ENCODE measurements around the gene CD300LF.

CD300LF gene

GRCh38 chr17:74742978-74743545, 30.3 kb upstream of the CD300LF start:
- Histone ChIP-seq H3K4me3 (ENCODE audit: low read length) (no peak overlapping the region), H3K4me1 (ENCODE audit: insufficient read depth, low read length) (peaks cover 14% of the 10 kb centered on the region), H2AFZ (ENCODE audit: low read depth, low read length) (no peak overlapping the region), H3K9me3 (ENCODE audit: low read length) (no peaks in the 10 kb centered on the region), H3K36me3 (ENCODE audit: insufficient read depth, low read length) (no peaks in the 10 kb centered on the region), H3K27me3 (ENCODE audit: insufficient read depth, low read length) (peaks cover 12% of the 10 kb centered on the region)

GRCh38 chr17:74742153-74742515, 29.4 kb upstream of the CD300LF start:
- peaks cover 21% of the 10 kb centered on the region for H3K27me3 ChIP-seq (ENCODE audit: insufficient read depth, low read length)
- H2AFZ ChIP-seq (ENCODE audit: low read depth, low read length) = no peak overlapping the region
- H3K4me3 ChIP-seq (ENCODE audit: low read length) = no peak overlapping the region
- no peaks in the 10 kb centered on the region for H3K36me3 ChIP-seq (ENCODE audit: insufficient read depth, low read length)
- peaks cover 13% of the 10 kb centered on the region for H3K4me1 ChIP-seq (ENCODE audit: insufficient read depth, low read length)
- H3K9me3 ChIP-seq (ENCODE audit: low read length) = no peaks in the 10 kb centered on the region

GRCh38 chr17:74740641-74741387, 28.1 kb upstream of the CD300LF start:
- Histone ChIP-seq H3K4me1 (ENCODE audit: insufficient read depth, low read length) (peaks cover 7% of the 10 kb centered on the region), H3K27me3 (ENCODE audit: insufficient read depth, low read length) (peaks cover 32% of the 10 kb centered on the region), H3K36me3 (ENCODE audit: insufficient read depth, low read length) (no peaks in the 10 kb centered on the region), H3K4me3 (ENCODE audit: low read length) (no peak overlapping the region), H2AFZ (ENCODE audit: low read depth, low read length) (no peak overlapping the region), H3K9me3 (ENCODE audit: low read length) (no peaks in the 10 kb centered on the region)

GRCh38 chr17:74740173-74740572, 27.4 kb upstream of the CD300LF start:
- Histone ChIP-seq H3K36me3 (ENCODE audit: insufficient read depth, low read length) (no peaks in the 10 kb centered on the region), H3K4me3 (ENCODE audit: low read length) (no peak overlapping the region), H3K27me3 (ENCODE audit: insufficient read depth, low read length) (peaks cover 39% of the 10 kb centered on the region), H2AFZ (ENCODE audit: low read depth, low read length) (no peak overlapping the region), H3K9me3 (ENCODE audit: low read length) (no peaks in the 10 kb centered on the region), H3K4me1 (ENCODE audit: insufficient read depth, low read length) (peaks cover 7% of the 10 kb centered on the region)

- peaks cover 7% of the 10 kb centered on the region for H3K4me1 ChIP-seq (ENCODE audit: insufficient read depth, low read length)
- H3K27me3 ChIP-seq (ENCODE audit: insufficient read depth, low read length) = peaks cover 42% of the 10 kb centered on the region
- H3K9me3 ChIP-seq (ENCODE audit: low read length) = no peaks in the 10 kb centered on the region
- no peak overlapping the region for H3K4me3 ChIP-seq (ENCODE audit: low read length)
- H3K36me3 ChIP-seq (ENCODE audit: insufficient read depth, low read length) = no peaks in the 10 kb centered on the region
- H2AFZ ChIP-seq (ENCODE audit: low read depth, low read length) = no peak overlapping the region
Observed at GRCh38 chr17:74739227-74739831, 26.6 kb upstream of the CD300LF start.

- H3K36me3 ChIP-seq (ENCODE audit: insufficient read depth, low read length) = no peaks in the 10 kb centered on the region
- peaks cover 52% of the 10 kb centered on the region for H3K27me3 ChIP-seq (ENCODE audit: insufficient read depth, low read length)
- H2AFZ ChIP-seq (ENCODE audit: low read depth, low read length) = no peak overlapping the region
- H3K9me3 ChIP-seq (ENCODE audit: low read length) = no peaks in the 10 kb centered on the region
- no peak overlapping the region for H3K4me3 ChIP-seq (ENCODE audit: low read length)
- peaks cover 7% of the 10 kb centered on the region for H3K4me1 ChIP-seq (ENCODE audit: insufficient read depth, low read length)
Observed at GRCh38 chr17:74738051-74738996, 25.6 kb upstream of the CD300LF start.

GRCh38 chr17:74737299-74738050, 24.8 kb upstream of the CD300LF start:
- Histone ChIP-seq H2AFZ (ENCODE audit: low read depth, low read length) (no peak overlapping the region), H3K36me3 (ENCODE audit: insufficient read depth, low read length) (no peaks in the 10 kb centered on the region), H3K27me3 (ENCODE audit: insufficient read depth, low read length) (peaks cover 52% of the 10 kb centered on the region), H3K4me3 (ENCODE audit: low read length) (no peak overlapping the region), H3K4me1 (ENCODE audit: insufficient read depth, low read length) (peaks cover 7% of the 10 kb centered on the region), H3K9me3 (ENCODE audit: low read length) (no peaks in the 10 kb centered on the region)

GRCh38 chr17:74736513-74737298, 24.0 kb upstream of the CD300LF start, which contains the start of gene RAB37:
RAB37 (plus strand) TSS chr17:74737256; CDS start chr17:74737273, 17 bp downstream.
- Histone ChIP-seq H3K4me3 (ENCODE audit: low read length) (no peak within 1 kb of the TSS), H3K36me3 (ENCODE audit: insufficient read depth, low read length) (no peaks in the 10 kb centered on the region), H3K9me3 (ENCODE audit: low read length) (no peaks in the 10 kb centered on the region), H3K27me3 (ENCODE audit: insufficient read depth, low read length) (peaks cover 52% of the 10 kb centered on the region), H3K4me1 (ENCODE audit: insufficient read depth, low read length) (peaks cover 7% of the 10 kb centered on the region), H2AFZ (ENCODE audit: low read depth, low read length) (no peak within 1 kb of the TSS)

- no peaks in the 10 kb centered on the region for H3K36me3 ChIP-seq (ENCODE audit: insufficient read depth, low read length)
- no peak overlapping the region for H2AFZ ChIP-seq (ENCODE audit: low read depth, low read length)
- H3K4me3 ChIP-seq (ENCODE audit: low read length) = no peak overlapping the region
- H3K27me3 ChIP-seq (ENCODE audit: insufficient read depth, low read length) = peaks cover 52% of the 10 kb centered on the region
- no peaks in the 10 kb centered on the region for H3K9me3 ChIP-seq (ENCODE audit: low read length)
- peaks cover 7% of the 10 kb centered on the region for H3K4me1 ChIP-seq (ENCODE audit: insufficient read depth, low read length)
Observed at GRCh38 chr17:74734256-74734655, 21.5 kb upstream of the CD300LF start.

- Histone ChIP-seq H3K27me3 (ENCODE audit: insufficient read depth, low read length) (peaks cover 45% of the 10 kb centered on the region), H3K4me1 (ENCODE audit: insufficient read depth, low read length) (peaks cover 7% of the 10 kb centered on the region), H3K36me3 (ENCODE audit: insufficient read depth, low read length) (no peaks in the 10 kb centered on the region), H3K9me3 (ENCODE audit: low read length) (no peaks in the 10 kb centered on the region), H3K4me3 (ENCODE audit: low read length) (no peak overlapping the region), H2AFZ (ENCODE audit: low read depth, low read length) (no peak overlapping the region)
Observed at GRCh38 chr17:74733365-74734122, 20.8 kb upstream of the CD300LF start.

- peaks cover 32% of the 10 kb centered on the region for H3K27me3 ChIP-seq (ENCODE audit: insufficient read depth, low read length)
- H3K36me3 ChIP-seq (ENCODE audit: insufficient read depth, low read length) = no peaks in the 10 kb centered on the region
- H3K4me1 ChIP-seq (ENCODE audit: insufficient read depth, low read length) = no peaks in the 10 kb centered on the region
- no peak overlapping the region for H3K4me3 ChIP-seq (ENCODE audit: low read length)
- H3K9me3 ChIP-seq (ENCODE audit: low read length) = no peaks in the 10 kb centered on the region
- no peak overlapping the region for H2AFZ ChIP-seq (ENCODE audit: low read depth, low read length)
Observed at GRCh38 chr17:74732042-74732867, 19.5 kb upstream of the CD300LF start.
